Measurements from ENCODE around the gene SDK1.

Gene SDK1

DNA sequence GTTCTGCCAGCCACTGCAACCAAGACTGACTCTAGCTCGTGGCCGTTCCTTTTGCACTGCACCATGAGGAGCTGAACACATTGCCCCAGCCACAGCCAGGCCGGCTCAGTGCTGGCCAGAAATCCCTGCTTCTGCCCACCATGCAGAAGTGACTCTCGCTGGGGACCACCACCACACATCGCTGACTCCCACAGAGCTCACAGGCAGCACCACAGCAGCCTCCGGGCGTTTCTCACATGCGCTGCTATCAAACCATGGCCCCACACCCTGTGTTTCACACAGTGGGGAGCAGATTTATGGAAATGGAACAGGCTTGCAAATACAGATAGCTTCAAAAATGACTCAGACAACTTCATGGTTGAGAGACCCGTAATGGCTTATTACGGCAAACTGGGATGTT, 15.4 kb upstream of the SDK1 start:
- no peak for DNase-seq

DNA sequence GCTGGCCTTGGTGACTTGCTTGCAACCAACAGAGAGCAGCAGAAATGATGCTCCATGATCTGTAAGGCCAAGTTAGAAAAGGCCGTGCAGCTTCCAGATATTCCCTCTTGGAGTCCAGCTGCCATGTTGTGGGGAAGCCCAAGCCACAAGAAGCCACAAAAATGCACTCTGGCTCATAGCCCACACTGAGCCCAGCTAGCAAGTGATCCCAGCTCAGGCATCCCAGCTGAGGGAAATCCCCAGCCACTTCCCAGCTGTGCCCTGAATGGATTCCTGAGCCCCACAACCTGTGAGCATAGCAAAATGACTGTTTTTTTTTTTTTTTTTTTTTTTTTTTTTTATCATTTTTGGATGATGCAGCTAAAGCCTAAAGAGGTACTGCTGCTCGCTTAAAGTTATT, 11.1 kb upstream of the SDK1 start:
- DNase-seq = peak; percentile 44

DNA sequence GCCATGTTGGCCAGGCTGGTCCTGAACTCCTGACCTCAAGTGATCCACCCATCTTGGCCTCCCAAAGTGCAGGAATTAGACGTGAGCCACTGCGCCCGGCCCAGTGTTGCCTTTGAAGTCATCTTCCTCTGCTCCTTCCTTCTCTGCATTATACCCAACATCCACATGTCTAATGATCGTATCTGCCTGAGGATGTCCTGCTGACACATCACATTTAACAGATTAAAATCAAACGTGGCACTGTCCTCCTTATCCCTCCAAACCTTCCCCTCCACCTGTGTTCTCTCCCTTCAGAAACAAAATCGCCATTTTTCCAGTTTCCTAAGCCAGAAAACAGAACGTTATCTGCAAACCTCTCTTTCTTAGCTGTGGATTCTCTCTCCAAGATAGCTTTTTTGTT, 8.4 kb upstream of the SDK1 start:
- DNase-seq = no peak

DNA sequence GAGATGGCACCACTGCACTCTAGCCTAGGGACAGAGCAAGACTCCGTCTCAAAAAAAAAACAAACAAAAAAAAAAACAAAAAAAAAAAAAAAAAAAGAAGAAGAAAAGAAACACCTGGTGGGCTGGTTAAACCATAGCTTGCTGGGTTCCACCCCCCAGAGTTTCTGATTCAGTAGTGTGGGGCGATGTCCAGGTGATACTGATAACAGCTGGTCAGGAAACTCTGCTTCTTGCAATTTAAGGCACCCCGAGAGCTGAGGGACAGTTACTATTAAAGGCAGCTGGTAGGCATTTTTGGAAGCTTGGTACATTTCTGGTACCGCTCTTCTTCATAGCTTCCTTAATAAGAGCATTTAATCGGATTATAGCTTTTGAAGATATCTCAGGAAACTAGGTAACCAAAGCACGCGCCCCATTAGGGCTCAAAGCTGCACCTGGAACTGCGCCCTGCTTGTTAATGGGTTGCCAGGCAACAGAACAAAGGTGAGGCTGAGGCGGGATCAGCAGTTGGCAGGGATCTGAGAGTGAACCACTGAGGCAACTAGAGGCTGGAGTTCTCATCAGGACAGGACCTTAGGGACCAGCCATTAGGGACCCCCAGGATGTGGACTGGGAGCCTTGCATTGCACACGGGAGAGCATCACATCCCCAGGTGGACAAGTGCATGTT, 6.5 kb upstream of the SDK1 start:
- DNase-seq = no peak

DNA sequence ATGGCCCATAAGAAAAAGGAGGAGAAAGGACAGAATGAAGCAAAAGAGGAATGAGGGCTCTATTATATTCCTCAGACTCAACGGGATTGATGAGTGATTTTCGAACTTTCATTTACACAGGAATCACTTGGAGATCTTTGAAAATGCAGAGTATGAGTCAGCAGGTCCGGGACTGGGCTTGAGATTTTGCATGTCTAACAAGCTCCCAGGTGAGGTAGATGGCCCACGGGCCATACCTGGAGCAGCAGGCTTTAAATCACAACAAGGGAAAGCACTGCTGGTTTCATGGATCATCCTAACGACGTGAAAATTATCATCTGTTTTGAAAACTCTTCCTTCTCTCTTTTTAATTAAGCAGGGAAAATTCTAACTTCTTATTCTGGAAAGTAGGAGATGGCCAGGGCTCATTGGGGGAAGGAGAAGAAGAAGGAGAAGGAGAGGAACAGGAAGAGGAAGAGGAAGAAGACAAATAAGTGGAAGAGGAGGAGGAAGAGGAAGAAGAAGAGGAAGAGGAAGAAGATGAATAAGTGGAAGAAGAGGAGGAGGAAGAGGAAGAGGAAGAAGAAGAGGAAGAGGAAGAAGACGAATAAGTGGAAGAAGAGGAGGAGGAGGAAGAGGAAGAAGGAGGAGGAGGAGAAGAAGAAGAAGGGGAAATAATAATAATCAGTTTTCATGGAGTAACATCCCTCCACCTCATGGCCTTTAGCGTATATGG, 3.8 kb upstream of the SDK1 start:
- DNase-seq = no peak

DNA sequence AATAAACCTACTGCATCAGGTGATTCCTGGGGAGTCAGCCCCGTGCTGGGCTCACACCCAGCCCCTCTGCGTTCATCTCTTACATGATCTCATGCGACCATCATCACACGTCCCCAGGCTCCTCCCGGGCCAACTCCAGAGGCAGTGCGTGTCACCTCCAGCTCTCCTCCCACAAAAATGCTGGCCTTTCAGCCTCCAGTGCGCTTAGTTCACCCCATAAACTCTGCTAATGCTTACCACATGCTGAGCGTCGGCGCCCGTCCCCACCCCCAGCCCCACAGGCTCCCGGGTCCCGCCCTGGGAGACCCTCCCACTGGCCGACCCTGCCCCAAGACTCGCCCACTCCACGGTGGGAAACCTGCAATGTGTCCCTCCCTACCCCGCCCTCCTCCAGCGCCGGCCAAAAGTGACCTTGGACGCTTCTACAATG, 816 bp upstream of the SDK1 start:
- peak; percentile 24 for DNase-seq

DNA sequence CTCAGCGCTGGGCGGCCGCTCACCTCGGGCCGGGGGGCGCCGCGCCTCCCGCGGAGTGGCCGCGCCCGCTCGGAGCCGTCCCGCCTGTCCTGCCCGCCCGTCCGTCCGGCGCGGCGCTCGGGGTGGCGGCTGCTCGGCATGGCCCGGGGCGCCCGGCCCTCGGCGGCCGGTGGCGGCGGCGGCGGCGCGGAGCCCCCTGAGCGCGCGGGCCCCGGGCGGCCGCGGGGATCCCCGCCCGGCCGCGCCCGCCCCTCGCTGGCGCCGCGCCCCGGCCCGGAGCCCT, 338 bp downstream of the SDK1 start:
- DNase-seq = no peak

DNA sequence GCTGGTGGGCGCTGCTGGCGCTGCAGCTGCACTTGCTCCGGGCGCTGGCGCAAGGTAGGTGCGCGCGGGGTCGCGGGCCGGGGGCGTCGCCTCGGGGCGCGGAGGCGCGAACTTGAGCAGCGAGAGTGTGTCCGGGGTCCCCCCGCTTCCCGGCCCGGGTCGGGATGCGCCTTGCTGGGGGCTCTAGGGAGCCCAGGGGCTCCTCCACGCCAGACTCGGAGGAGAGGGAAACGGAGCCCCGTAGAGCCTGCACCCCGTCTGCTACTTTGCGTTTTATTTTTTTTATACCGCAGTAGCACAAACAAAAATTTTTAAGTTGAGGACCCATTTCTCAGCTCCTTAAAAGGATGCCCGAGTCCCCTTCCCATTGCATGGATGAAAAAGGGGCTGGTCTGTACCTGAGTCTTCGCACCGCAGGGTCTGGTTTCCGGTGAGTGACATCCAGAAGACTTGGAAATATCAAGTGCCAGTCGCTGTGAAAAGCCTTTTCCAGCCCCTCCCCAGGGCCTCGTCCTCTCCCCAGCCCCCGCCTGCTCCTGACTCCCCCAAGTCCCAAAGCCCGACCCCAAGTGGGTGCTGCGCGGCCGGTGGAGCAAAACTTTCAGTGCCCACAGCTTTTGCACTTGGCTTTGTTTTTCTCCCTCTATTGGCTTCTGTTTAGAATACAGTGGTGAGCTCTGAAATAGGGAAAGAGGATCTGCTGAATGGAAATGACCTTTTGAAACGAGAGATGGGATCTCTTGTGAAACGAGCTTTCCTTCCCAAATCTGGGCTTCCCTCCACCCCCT, 973 bp downstream of the SDK1 start:
- DNase-seq = peak; percentile 51

DNA sequence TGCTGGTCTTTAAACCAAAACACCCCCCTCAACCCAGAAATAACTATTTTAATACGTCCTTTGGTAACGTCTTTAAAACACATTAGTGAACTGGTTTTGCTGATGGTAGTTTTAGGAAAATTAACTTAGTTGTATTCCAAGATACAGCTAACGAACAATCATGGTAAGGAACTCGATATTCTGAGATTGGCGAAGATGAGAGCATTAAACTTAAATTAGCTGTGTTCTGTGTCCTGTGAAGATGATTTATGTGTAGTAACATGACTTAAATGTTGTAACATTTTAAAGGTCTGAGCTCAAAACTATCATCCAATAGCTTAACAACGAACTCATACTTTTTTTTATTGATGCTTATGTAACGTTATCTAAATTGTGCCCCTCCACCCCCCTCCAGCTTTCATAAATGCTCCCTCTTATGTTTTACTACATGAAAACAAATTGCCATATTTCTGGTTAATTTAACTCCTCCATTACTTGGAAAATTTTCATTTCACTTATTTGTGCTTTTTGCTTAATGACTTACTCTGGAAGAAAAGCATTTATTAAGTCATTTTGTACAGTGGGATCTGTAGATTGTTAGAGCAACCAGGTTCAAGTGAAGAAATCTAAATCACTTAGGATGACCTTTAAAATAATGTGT, 1.7 kb downstream of the SDK1 start:
- no peak for DNase-seq

DNA sequence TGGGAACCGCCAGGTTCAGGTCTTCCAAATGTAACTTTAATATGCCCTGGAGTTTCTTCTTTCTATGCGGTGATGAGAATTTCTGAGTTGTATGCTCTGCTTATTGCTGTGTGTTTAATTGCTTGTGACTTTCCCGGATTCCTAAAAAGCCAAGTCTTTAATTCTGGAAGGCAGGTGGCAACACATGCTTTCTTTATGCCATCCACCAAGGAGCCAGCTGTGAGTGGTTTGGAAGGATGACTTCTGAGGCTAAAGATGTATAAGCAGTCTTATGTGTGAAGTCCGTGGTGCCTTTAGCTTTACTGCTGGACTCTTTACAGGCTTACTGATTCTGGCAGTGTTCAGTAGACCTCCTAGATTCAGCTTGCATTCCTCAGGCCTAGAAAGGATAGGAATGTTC, 3.1 kb downstream of the SDK1 start:
- DNase-seq = no peak

DNA sequence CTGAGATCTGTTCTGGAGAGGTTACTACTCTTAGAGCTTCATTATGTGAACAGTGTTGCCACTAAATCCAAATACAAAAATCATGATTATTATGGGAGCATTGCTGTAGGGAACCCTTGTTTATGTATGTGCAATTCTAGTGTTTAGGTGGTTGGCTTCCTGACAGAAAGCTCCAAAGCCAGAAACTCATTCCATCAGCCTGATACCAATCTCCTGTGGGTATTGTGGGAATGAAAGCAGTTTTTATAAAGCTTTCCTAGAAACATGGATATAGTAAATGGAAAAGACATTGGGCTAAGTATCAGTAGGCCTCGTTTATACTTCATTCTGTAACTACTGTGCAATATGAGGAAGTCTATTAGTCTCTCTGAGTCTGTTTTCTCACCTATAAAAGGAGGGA, 6.4 kb downstream of the SDK1 start:
- DNase-seq = no peak

DNA sequence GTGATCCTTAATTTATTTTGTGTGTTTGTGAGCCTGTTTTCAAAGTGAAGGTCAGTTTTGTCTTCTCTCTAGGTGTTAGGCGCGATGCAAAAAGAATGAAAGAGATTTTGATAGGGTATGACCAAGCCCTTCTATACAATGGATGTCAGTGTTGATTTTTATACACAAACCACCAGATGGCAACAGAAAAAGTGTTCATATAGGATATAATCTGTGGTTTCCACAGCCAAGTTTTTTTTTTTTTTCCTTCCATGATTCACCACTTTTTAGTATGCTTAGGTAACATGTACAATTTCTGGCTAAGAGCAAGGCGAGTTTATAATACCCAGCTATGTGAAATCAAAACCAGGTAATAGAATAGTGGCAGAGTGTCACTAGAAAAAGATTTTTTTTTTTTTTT, 8.1 kb downstream of the SDK1 start:
- DNase-seq = peak; percentile 47

DNA sequence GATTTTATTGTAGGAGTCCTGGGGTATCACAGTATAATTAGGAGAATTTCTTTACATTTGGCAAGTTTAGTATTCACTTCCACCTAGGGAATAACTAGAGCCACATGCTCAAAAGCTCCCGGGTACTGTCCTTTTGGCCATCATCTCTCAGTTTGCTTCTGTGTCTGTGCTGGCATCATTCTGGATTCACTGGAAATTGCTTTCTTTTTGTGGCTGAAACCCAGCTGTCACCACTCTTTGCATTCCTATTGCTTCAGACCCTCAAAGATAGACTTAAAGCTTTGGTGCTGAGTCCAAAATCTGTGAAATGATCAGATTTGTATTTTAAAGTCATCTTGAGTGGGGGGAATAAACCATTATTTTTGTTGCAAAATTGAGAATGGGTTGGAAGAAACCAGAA, 8.9 kb downstream of the SDK1 start:
- no peak for DNase-seq

DNA sequence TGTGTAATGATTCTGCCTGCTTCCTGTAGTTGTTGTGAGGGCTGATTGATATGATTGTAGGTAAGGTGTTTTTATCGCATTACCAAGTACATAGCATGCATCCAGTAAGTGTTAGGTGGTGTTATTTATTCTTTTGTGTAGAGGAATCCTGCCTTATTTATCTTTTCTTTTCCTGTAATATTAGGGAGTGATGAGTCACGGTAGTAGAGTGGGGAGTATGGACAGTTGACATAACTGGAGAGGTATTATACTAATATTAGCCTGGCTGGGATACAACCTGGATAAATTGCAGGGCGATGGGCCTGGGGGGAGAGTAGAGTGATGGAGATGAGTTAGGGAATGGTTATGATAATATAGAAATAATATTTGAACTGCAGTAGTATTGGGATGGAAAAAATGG, 9.8 kb downstream of the SDK1 start:
- DNase-seq = no peak

DNA sequence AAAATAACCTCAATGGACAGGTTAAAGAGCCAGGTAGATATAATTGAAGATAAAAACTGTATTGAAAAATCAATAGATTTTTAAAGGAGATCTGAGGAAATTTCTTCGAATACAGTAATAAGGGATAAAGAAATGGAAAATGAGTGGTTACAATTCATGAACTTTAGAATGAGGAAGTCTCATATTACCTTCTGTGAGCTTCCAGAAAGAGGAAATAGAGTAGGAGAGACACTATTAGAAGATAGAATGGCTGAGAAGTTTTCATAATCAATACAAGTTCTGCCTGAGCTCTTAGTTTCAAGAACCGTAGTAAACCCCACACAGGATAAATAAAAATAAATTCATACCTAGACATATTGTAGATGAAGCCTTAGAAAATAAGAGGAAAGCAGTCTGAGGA, 11.5 kb downstream of the SDK1 start:
- DNase-seq = no peak

DNA sequence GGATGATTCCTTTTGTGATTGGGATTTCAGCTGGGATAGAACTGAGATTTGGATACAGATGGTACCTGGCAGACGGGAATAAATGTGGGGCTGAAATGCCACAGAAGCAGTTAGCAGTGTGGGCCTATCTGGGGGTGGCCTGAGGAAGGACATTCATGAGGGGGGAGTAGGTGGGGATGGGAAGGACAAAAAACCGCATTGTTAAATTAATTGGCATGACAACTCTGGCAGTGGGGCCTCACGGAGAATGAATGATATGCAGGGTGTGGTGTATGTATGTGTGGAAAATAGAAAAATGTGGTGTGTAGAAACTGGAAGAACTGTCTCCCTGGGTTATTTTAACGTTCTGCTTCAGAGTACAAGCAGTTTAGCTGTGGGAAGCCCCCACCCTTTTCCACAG, 17.8 kb downstream of the SDK1 start:
- no peak for DNase-seq

DNA sequence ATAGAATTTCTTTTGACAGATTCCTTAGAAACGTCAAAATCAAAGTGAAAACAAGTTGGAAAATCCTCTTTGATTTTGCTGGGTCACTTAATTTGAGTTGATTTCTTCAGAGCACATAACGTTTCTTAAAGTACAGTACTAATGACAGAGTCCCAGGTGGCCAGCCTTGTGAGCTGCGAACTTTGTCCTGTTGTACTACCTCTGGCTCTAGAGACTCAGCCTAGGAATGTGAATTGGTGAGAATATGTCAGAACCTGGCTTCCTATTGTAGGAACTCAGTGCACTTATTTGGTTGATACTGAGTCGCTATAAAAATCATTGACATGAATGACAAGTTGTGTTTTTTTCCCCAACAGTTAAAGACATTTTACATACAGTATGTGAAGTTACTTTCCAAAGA, 20.2 kb downstream of the SDK1 start:
- DNase-seq = no peak

DNA sequence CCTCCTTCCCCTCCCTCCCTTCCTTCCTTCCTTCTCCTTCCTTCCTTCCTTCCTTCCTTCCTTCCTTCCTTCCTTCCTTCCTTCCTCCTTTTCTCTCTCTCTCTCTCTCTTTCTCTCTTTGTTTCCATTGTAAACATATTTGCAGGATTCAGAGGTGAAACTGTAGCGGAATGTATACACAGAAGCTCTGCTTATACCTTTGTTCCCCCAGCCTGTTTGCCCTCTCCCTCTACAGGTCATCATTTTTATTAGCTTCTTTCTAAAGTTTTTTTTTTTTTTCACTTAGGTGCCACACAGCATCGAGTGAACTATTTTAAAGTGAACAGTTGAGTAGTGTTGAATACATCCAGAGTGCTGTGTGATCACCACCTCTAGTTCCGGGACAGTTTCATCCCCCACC, 20.7 kb downstream of the SDK1 start:
- DNase-seq = no peak

DNA sequence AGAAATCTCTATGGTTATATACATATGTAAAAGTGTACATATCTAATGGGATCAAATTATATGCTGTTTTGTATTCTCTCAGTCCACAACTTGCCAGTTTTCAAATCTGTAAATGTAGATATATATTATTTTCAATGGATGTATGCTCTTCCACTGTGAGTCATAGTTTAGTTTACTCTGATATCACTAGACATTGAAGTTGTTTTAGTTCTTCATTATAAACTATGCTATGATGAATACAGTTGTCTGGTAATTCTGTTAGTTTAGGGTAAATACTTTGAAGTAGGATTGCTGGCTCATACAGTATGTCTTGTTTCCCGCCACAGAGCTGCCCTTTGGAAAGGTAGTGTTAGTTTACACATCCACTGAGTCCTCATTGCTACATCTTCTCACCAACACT, 25.2 kb downstream of the SDK1 start:
- no peak for DNase-seq

DNA sequence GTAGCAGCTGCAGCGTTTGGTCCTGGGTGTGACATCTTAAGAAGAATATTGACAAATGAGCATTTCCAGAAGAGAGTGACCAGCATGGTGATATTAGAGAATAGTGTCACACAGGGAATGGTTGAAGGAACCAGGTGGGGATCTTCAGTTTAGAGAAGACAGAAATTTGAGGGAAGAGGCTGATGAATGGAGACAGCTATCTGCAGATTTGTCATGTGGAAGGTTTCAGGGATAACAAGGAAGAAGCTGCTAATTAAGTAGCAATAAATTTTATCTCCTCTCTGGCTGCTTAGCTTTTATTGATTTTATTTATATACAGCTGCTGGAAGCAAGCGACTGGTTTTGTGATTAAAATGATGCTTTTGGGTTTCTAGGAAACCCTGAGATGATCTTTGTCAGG, 26.0 kb downstream of the SDK1 start:
- no peak for DNase-seq

DNA sequence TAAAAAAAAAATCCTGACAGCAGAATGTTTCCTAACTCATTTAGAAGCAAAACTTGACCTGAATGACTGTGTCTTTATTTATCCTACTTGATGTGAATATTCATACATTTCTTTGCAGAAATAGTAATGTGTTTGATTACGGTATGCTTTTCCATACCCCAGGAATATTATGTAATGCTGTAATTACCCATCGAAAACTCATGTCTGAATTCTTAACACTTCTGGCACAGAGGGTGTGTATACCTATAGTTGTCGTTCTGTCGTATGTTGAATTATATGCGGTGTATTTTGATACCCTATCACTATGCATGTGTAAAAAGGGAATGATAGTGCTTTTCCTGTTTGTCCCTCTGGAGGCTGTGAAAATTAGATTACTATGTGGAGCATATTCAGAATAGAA, 26.6 kb downstream of the SDK1 start:
- DNase-seq = no peak

DNA sequence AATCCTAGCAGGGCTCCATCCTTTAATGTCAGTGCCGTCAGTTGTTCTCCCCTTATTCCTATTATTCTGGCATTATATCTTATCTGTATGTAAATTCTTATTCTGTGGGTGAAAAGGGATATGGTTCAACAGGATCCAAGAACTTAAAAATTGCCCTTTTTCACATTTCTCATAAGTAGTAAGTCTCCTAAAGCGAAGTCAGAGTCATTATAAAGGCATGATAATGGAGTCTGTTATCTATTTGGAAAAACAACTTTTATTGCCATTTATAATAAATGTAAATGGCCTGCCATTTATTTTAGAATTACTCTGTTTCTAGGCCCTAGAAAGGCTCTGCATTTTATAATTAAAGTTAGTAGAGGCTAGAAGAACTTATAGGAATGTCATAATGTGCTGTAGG, 31.3 kb downstream of the SDK1 start:
- DNase-seq = no peak

DNA sequence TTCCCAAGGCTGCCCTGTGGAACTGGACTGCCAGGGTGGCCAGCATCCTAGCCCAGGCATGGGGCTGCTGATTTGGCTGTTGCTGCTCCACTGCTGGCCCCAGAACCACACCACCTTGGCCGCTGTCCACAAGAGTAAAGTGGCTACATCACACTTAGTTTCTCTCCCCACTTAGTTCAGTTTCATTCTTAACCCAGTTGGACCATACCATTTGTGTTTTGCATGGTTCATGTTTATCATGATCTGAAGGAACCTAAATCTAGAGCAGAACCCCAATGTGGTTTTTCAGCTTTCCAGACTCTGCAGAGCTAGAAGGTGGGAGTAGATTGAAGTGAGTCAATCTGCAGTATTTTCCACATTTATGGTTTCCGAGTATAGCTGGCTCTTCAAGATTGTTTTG, 32.8 kb downstream of the SDK1 start:
- DNase-seq = no peak

DNA sequence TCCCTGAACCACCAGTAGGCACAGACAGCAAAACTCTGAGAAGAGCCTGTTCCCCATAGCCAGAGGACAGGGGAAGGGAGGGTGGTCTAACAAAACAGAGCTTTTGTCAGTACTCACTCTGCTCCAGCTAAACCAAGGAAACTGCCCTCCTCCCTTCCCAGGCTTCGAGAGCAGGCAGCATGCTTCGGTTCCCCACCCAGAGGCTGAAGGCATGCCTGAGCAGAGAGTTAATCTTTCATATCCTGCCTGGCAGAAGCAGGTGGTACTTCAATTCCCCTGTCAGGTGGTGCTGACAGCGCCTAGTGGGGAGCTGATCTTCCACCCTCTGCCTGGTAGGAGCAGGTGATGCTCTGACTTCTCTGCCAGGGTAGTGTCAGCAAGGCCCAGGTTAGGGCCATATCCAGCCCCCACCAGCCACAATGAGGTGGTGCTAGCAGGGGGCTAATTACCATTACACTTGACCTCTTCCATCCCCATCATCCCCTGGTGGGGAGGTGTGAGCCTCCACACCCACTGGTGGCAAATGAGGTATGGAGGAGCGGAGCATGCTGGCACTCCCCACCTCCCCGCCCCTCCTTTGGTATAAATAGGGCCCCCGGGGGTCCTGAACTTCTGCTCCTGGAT, 35.1 kb downstream of the SDK1 start:
- DNase-seq = no peak

Data from HCEC 1CT (cell line).